Measurements from ENCODE around the gene PGLYRP1. TPM values are rescaled to one million over a fixed set of nuclear protein-coding genes. Genes with fewer than 3 reads are reported as not detected.

The PGLYRP1 gene
- total and polyA plus RNA-seq, 2 of the 13 experiments (the other 11 are each of a cell fraction or from before 2014, with no cell fraction given): not detected

GRCh38 chr19:46006411-46006810 lies 16.4 kb downstream of the PGLYRP1 start:
- ChIA-PET POLR2A (no interaction called here), CTCF (ENCODE audit: low intra/inter-chr PET ratio, low total read pairs) (no interaction called here)
- no peaks in the 10 kb centered on the region for H3K79me2 ChIP-seq (ENCODE audit: insufficient read depth, low read length)
- BruUV-seq (replicated peaks): no TSS peak
- TF ChIP-seq PHF8 (CRISPR knock-in tag; IDR thresholded peaks at IDR 0.05) (no peak), JDP2 (CRISPR knock-in tag; IDR thresholded peaks at IDR 0.05; ENCODE audit: borderline replicate concordance) (no peak), ZNF136 (CRISPR knock-in tag; IDR thresholded peaks at IDR 0.05; ENCODE audit: low read depth) (no peak), SRF (IDR thresholded peaks at IDR 0.05; ENCODE audit: low read depth, low read length) (no peak), ZSCAN22 (CRISPR knock-in tag; IDR thresholded peaks at IDR 0.05) (no peak)
- H3K4me3 ChIP-seq (replicated peaks in 1 of 3; ENCODE audit: insufficient read depth in 1 of 3, low read depth in 2 of 3, low read length in 3 of 3): no peak overlapping the region
- H3K9ac ChIP-seq (ENCODE audit: insufficient read depth, low read depth, low read length): no peak overlapping the region
- no peak for ATAC-seq
- no peaks in the 10 kb centered on the region for H4K20me1 ChIP-seq (ENCODE audit: insufficient read depth, low read length)
- DNase-seq (ENCODE audit: low spot score): no peak
- no peak for FAIRE-seq
- intact Hi-C loops (cut with micrococcal nuclease; ENCODE audit: unreplicated experiment): no loop called here
- no peaks in the 10 kb centered on the region for H3K27me3 ChIP-seq (ENCODE audit: control insufficient read depth in 1 of 2, insufficient read depth in 2 of 2, low read length in 2 of 2)
- H3K9me3 ChIP-seq (ENCODE audit: low read length): no peaks in the 10 kb centered on the region
- 96% methylated on average over 7 of the region's 13 CpGs for whole genome bisulfite sequencing (ENCODE audit: low lambda C conversion rate)
- no peak overlapping the region for H3K27ac ChIP-seq (ENCODE audit: extremely low read length, insufficient read depth, low read length)
- no peak overlapping the region for H3K4me2 ChIP-seq (ENCODE audit: low read depth, low read length)
- no peak overlapping the region for H2AFZ ChIP-seq (ENCODE audit: low read length)
- peaks cover 0 to 2% of the 10 kb centered on the region in 2 experiments; a peak in 1 of 5 replicates for H3K36me3 ChIP-seq (replicated peaks in 1 of 2; ENCODE audit: control insufficient read depth in 1 of 2, insufficient read depth in 2 of 2, low read length in 2 of 2)
- in situ Hi-C loops (cut with HindIII; ENCODE audit: extremely low pct_ligation_motif_present, low pct_unique_long_range_greater_than_20kb): loop anchor here (10.0 kb wide), 1 partner anchor 92 kb away; the partner anchor contains the start of gene NANOS2
- H3K4me1 ChIP-seq (ENCODE audit: insufficient read depth, low read length): no peaks in the 10 kb centered on the region

- Histone ChIP-seq H3K4me2 (ENCODE audit: low read depth, low read length) (no peak overlapping the region), H3K27ac (ENCODE audit: extremely low read length, insufficient read depth, low read length) (no peak overlapping the region), H2AFZ (ENCODE audit: low read length) (no peak overlapping the region), H3K9me3 (ENCODE audit: low read length) (no peaks in the 10 kb centered on the region), H3K4me3 (replicated peaks in 1 of 3; ENCODE audit: insufficient read depth in 1 of 3, low read depth in 2 of 3, low read length in 3 of 3) (no peak overlapping the region), H3K9ac (ENCODE audit: insufficient read depth, low read depth, low read length) (no peak overlapping the region), H3K79me2 (ENCODE audit: insufficient read depth, low read length) (peaks cover 2% of the 10 kb centered on the region), H3K27me3 (ENCODE audit: control insufficient read depth in 1 of 2, insufficient read depth in 2 of 2, low read length in 2 of 2) (no peaks in the 10 kb centered on the region), H4K20me1 (ENCODE audit: insufficient read depth, low read length) (no peaks in the 10 kb centered on the region), H3K4me1 (ENCODE audit: insufficient read depth, low read length) (no peaks in the 10 kb centered on the region), H3K36me3 (replicated peaks in 1 of 2; ENCODE audit: control insufficient read depth in 1 of 2, insufficient read depth in 2 of 2, low read length in 2 of 2) (peaks cover 0 to under 1% of the 10 kb centered on the region in 2 experiments; a peak in 1 of 5 replicates)
- in situ Hi-C loops (cut with HindIII; ENCODE audit: extremely low pct_ligation_motif_present, low pct_unique_long_range_greater_than_20kb): loop anchor here (10.0 kb wide), 1 partner anchor 88 kb away; the partner anchor contains the start of gene NANOS2
- BruUV-seq (replicated peaks): no TSS peak
- intact Hi-C loops (cut with micrococcal nuclease; ENCODE audit: unreplicated experiment): no loop called here
- POLR2A ChIA-PET: no interaction called here
- TF ChIP-seq ZNF629 (CRISPR knock-in tag; conservative IDR thresholded peaks at IDR 0.05): peak; percentile 90
- TF ChIP-seq DBP (CRISPR knock-in tag; IDR thresholded peaks at IDR 0.05; ENCODE audit: not compliant biosample characterization): no peak
- 0 out of 2 replicates have a peak, but pooled peaks have one; percentile 16 for TF ChIP-seq ZMYM3 (CRISPR knock-in tag; IDR thresholded peaks at IDR 0.05)
- no peak for DNase-seq (ENCODE audit: low spot score)
- no peak for ATAC-seq
- 100% methylated on average over 5 of the region's 15 CpGs for WGBS (ENCODE audit: low lambda C conversion rate)
- CTCF ChIA-PET (ENCODE audit: low intra/inter-chr PET ratio, low total read pairs): no interaction called here
- FAIRE-seq: no peak
Observed at GRCh38 chr19:46002678-46003275, 20.1 kb downstream of the PGLYRP1 start.

Data from HepG2 (cell line).